Measurements from ENCODE around the gene OBSL1.

DNA sequence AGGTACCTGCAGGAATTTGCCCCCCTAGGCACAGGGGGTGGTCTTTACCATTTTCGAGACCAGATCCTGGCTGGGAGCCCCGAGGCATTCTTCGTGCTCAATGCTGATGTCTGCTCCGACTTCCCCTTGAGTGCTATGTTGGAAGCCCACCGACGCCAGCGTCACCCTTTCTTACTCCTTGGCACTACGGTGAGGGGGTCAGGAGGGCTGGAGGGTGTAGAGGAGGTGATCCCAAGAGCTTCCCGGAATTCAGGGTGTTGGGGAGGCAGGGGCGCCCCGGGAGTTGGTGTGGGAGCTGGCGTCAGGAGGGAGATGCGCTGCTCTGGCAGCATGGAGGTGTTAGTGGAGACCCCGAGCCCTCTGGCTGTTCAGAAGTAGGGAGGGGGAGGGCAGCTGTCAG, 69.5 kb downstream of the OBSL1 start:
- TF ChIP-seq POLR2AphosphoS5 (IDR thresholded peaks at IDR 0.05): no peak
- TF ChIP-seq, protein P1, sequence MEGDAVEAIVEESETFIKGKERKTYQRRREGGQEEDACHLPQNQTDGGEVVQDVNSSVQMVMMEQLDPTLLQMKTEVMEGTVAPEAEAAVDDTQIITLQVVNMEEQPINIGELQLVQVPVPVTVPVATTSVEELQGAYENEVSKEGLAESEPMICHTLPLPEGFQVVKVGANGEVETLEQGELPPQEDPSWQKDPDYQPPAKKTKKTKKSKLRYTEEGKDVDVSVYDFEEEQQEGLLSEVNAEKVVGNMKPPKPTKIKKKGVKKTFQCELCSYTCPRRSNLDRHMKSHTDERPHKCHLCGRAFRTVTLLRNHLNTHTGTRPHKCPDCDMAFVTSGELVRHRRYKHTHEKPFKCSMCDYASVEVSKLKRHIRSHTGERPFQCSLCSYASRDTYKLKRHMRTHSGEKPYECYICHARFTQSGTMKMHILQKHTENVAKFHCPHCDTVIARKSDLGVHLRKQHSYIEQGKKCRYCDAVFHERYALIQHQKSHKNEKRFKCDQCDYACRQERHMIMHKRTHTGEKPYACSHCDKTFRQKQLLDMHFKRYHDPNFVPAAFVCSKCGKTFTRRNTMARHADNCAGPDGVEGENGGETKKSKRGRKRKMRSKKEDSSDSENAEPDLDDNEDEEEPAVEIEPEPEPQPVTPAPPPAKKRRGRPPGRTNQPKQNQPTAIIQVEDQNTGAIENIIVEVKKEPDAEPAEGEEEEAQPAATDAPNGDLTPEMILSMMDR (IDR thresholded peaks at IDR 0.05): no peak
